HG03469 (cell line): ENCODE data around the gene DPF1.

Experiments
- ATAC-seq: cut with Tn5 transposase; IDR thresholded peaks from one replicate; pipeline ENCODE4 v1.9.1; 2021; ENCODE audit warnings: mild to moderate bottlenecking, moderate library complexity, moderate number of reproducible peaks; ENCODE audit not compliant: unreplicated experiment

The DPF1 gene

GRCh38 chr19:38168637-38169036 is 55.4 kb downstream of the DPF1 start:
- ATAC-seq = no peak

- no peak for ATAC-seq
Measured at GRCh38 chr19:38165335-38165734, 58.7 kb downstream of the DPF1 start.

- ATAC-seq = no peak
Measured at GRCh38 chr19:38164526-38164925, 59.5 kb downstream of the DPF1 start.

DNA sequence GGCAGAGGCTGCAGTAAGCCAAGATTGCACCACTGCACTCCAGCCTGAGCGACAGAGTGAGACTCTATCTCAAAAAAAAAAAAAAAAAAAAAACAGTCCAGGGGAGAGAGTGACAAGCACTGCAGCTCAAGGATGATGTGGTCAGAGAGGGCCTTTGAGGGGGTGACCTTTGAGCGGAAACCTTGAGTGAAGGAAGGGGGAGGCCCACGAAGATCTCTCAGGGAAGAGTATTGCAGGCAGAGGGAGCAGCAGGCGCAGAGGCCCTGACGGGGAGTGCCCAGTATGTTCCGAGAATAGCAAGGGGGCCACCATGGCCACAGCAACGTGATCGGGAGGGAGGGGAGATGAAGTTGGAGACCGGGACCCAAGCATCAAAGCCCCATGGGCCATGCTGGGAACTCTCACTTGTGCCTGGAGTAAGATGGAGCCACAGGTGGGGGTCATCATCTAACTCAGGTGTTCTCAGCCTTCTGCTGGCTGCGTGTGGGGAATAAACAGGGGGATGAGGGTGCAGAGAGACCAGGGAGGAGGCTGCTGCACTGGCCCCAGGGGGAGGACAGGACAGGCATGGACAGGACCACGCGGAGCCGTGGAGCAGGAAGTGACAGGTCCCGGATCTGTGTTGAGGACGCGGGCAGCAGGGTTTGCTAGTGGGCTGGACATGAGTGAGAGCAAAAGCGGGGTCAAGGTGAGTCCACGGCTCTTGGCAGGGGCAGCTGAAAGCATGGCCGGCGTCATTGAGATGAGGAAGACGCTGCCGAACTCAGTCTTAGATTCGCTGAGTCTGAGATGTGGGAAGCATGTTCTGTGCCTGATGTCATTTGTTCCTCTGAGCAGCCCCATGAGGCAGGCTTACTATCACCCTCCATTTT is 60.4 kb downstream of the DPF1 start:
- ATAC-seq = no peak

DNA sequence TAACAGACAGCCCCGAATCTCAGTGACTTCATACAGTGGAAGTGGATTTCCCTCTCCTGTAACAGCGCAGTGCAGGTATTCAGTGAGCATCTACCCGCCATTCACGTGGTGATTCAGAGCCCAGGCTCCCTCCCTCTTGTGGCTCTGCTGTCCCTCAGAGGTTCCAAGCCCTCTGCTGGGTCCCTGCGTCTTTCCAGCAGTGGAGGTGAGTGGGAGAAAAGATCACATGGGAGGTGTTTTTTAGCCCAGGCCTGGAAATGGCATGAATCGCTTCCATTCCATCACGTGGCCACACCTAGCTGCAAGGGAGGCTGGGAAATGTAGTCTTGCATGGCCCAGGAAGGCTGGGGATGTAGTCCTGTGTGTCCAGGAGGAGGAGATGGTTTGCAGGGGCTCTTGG is 61.4 kb downstream of the DPF1 start:
- ATAC-seq = no peak

- no peak for ATAC-seq
Measured at GRCh38 chr19:38162094-38162493, 61.9 kb downstream of the DPF1 start.
